GM18870 (cell line): Measurements from ENCODE around the gene FAM114A1.
"Not testable (repeated sequence)": the region's sequence is repeated elsewhere in the genome, so short reads cannot be mapped to it uniquely, and the experiment has no call there.

Source experiments
- ATAC-seq: cut with Tn5 transposase; IDR thresholded peaks from one replicate; pipeline ENCODE4 v1.9.1; 2021; ENCODE audit warnings: moderate library complexity; ENCODE audit not compliant: unreplicated experiment

The FAM114A1 gene

GRCh38 chr4:38928974-38929373 is 61.4 kb downstream of the FAM114A1 start:
- no peak for ATAC-seq

GRCh38 chr4:38930204-38930603 is 62.6 kb downstream of the FAM114A1 start:
- ATAC-seq = peak; percentile 67

GRCh38 chr4:38930707-38931106 is 63.1 kb downstream of the FAM114A1 start:
- ATAC-seq = no peak

GRCh38 chr4:38931125-38931524 is 63.5 kb downstream of the FAM114A1 start:
- no peak for ATAC-seq

GRCh38 chr4:38935391-38936073 is 67.9 kb downstream of the FAM114A1 start:
- ATAC-seq = no peak

- ATAC-seq = peak; percentile 91
These were observed 71.6 kb downstream of the FAM114A1 start for GRCh38 chr4:38939165-38939564.

- ATAC-seq = no peak
These were observed 72.9 kb downstream of the FAM114A1 start for GRCh38 chr4:38940476-38940875.

- ATAC-seq = not testable (repeated sequence)
These were observed 74.3 kb downstream of the FAM114A1 start for GRCh38 chr4:38941906-38942305.

GRCh38 chr4:38943343-38943742 is 75.7 kb downstream of the FAM114A1 start:
- ATAC-seq = no peak

GRCh38 chr4:38944440-38944839 is 76.8 kb downstream of the FAM114A1 start:
- no peak for ATAC-seq

GRCh38 chr4:38946919-38947318 is 79.3 kb downstream of the FAM114A1 start:
- no peak for ATAC-seq

- no peak for ATAC-seq
These were observed 80.9 kb downstream of the FAM114A1 start for GRCh38 chr4:38948551-38948950.

- no peak for ATAC-seq
These were observed 81.9 kb downstream of the FAM114A1 start for GRCh38 chr4:38949411-38950051.

GRCh38 chr4:38950159-38950558 is 82.6 kb downstream of the FAM114A1 start:
- no peak for ATAC-seq

- no peak for ATAC-seq
These were observed 83.1 kb downstream of the FAM114A1 start for GRCh38 chr4:38950734-38951133.

GRCh38 chr4:38951598-38951997 is 84.0 kb downstream of the FAM114A1 start:
- ATAC-seq = no peak

- no peak for ATAC-seq
These were observed 84.4 kb downstream of the FAM114A1 start for GRCh38 chr4:38952017-38952416.

- no peak for ATAC-seq
These were observed 87.1 kb downstream of the FAM114A1 start for GRCh38 chr4:38954727-38955126.

- no peak for ATAC-seq
These were observed 88.4 kb downstream of the FAM114A1 start for GRCh38 chr4:38955957-38956356.

- ATAC-seq = no peak
These were observed 89.7 kb downstream of the FAM114A1 start for GRCh38 chr4:38957261-38957815.

- ATAC-seq = no peak
These were observed 90.3 kb downstream of the FAM114A1 start for GRCh38 chr4:38957893-38958292.

- ATAC-seq = no peak
These were observed 91.0 kb downstream of the FAM114A1 start for GRCh38 chr4:38958453-38959190.
